NCI-H2029 treated with DMSO at 0.1 percent for 48 hours (cell line): ENCODE results near the gene EHD4.

ENCODE experiments used
- DNase-seq: peaks from one replicate; lab custom pipeline; 2025; lab: John Stamatoyannopoulos, UW

Gene EHD4

DNA sequence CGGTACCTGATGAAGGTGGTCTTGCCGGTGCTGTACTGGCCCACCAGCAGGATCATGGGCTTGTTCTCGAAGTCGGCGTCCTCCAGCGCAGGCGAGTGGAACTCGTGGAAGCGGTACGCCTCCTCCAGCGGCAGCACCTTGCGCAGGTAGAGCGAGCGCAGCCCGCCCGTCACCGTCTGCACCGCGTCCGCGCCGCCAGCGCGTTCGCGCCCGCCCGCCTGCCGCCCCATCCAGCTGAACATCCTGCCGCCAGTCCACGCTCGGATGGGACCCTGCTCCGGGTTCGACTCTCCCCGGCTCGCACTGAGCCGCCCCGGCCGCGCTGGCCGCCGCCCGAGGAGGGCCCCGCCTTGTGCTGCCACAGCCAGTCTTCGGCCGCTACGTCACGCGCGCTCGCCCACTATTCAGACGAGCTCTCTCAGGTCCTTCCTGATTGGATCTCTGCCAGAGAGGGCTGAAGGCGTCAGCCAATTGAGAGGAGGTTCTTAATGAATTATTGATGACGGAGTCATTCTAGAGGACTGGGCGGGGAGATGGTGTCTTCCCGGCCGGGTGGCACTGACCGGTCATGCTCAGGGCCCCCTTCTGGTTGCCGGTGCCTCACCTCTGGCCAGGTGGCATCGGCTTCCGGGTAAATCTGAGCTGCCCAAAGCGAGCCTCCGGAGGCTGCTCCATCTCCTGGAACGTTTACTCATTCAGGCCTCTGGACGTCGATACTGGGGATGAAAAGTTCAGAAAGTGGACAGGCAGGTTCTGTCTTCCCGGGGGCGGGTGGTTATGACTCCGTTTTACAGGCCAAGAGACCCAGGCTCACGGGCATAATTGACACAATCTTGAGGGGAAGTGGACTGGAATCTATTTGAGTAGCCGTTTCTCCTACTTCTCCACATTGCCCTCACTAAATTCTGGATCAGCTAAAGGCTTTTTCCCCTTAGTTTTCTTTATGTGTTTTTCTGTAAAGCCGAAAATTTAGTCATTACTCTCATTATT lies at the start of gene EHD4:
TSS of gene EHD4 (minus strand) at position 305 of the 990 bp plus-strand sequence. CDS start at position 242, 63 bp downstream.
- peak; percentile 86 for DNase-seq

DNA sequence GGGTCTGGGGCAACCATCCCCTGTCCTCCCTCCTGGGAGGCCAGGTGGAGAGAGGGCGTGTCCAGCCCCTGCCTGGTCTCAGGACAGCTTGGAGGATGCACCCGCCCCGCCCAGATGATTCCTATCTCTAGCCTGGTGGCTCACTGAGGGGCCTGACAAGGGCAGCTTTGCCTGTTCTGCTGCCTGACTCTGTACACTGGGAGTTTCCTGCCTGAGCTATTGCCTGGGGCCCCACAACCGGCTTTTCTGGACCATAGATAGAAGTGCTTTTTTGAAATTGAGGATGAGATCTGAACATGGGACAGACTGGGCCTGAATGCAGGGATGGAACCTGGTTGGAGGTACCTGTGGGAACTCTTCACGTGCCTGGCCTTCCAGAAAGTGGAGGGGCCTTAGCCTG lies 49.2 kb upstream of the EHD4 start:
- DNase-seq, result no peak

DNA sequence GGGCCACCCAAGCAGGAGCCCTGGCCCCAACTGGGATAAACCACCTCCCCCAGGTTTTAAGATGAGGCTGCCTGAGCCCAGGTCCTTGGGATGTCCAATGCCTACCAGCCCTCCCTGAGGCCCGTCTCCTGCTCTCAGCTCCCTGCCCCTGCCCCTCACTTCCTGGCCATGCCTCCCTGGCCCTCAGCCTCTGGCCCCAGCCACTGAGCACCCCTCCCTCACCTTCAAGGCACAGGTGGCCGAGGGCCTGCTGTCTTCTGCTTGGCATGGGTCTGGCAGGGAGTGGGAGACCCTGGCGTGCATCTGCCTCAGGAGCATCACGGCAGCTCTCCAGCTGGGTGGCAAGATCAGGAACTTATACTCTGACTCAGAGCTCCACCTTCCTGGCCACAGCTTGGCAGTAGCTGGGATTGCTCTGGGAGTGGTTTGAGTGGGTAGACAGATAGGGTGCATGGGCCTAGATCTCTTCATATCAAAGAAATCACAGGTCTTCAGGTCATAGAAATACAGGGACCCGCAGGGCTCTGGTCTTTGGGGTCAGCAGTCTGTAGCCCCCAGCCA lies 48.4 kb upstream of the EHD4 start, which contains the start of gene PLA2G4E:
TSS of gene PLA2G4E (minus strand) at position 330 of the 561 bp plus-strand sequence. CDS start at position 318, 12 bp downstream.
- DNase-seq, result no peak

DNA sequence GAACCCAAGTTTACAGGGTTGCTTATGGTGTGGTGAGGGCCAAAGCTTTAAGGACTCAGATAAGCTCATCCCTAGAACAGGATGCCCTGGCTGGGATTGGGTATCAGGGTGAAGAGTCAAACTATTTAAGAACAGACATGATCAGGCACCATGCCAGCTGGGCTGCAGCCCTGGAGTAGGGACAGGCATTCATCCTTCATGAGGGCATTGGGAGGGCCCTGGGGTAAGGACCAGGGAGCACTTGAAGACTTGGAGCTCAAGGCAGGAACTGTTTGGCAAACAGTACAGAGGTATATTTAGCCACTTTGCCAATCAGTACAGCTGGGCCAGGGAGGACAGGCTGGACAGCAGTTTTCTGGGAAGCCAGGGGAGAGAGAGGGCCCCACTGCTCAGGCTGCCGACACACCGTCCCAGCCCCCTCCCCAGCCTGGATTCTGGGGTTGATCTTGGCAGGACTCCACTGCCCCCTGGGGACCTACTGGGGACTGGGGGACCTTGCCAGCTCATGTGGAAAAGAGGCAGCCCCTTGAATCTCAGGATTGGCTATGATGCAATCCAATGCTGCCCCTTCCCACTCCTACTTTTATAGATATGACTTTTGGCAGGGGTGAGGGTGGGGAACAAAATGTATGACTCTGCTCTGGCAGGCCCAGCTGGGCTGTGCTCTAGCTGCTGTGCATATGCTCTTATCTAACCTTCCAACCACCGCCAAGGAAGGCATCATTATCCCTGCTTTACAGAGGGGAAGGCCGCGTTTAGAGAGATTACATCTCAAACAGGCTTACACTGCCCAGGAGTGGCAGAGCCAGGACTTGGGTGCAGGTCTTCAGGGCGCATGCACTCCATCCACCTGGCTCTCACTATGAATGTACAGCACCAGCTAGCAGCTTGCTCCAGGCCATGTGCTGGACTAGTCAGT lies 46.2 kb upstream of the EHD4 start:
- no peak for DNase-seq

DNA sequence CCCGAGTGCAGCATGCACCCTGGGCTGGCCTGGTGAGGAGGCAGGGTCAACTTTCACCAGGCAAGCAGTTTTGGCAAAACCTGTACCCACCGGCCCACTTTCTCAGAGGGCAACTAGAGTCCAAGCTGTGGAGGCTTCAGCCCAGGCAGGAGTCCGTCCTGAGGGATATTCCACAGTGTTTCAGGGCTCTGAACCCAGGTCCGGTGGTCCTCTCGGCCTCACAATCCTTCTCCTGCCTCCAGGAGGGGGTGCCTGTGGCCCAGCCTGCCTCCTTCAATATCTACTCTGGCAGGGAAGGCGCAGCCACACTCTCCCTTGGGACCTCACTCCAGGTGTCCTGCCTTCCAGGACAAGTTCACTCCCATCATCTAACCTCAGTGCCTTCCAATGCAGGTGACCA lies 44.6 kb upstream of the EHD4 start:
- DNase-seq, result no peak

DNA sequence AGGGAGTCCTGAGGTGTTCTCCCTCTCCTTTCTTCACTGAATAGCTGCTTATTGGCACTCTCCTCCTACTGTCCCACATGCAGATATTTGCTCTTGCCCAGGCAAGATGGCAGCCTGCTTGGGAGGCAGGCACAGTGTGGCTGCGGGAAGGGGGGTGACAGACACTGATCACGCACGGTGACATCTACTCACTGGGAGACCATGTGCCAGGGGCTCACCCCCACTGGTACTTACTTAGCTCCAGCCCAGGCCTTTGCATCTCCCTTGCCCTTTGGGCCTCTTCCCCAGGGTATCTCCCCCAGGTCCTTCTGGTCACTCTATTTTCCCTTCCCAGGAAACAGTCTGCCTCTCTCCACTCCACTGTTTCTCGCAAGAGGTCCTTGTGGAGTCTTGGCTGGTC lies 42.0 kb upstream of the EHD4 start:
- DNase-seq, result no peak

DNA sequence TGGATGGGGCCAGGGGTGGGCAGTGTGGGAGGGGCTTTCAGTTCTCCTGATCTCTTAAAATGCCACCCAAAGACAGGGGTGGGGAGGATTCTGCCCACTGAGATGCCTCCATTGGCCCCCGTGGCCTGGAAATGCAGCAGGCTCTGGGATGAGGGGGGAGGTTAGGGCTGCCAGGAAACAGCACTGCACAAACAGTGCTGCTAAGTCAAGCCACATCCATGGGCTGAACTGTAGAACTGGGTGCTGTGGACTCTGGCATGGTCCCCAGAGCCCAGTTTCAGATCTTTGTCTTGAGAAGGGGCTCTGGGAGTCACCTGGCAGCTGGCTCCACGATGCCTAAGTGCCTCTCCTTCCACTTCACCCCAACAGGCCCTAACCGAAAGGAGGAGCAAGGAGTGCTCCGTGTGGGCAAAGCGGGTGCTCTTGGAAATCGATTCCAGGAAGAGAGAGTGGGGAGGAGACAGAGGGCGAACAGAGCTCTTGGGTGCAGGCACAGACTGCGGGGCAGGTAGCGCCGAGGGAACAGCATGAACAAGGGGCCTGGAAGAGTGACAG lies 40.6 kb upstream of the EHD4 start:
- DNase-seq, result no peak

DNA sequence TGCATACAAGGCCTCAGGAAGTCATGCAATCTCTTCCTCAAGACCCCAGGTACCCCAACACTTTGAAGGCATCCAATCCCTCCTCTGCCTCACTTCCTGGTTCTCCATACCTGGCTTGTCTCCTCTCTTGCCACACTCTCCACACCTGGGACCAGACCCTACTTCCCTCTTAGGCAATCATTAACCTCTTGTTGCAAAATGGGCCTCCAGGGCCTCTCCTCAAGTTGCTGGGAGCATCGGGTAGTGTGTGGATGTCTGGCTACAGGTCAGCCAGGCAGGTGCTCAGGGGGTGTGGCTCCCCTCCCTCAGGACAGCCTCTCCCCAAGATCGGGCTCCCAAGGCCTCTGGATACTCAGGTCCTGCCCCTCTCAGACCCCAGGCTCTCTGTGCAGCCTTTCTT lies 39.9 kb upstream of the EHD4 start:
- DNase-seq, result no peak

DNA sequence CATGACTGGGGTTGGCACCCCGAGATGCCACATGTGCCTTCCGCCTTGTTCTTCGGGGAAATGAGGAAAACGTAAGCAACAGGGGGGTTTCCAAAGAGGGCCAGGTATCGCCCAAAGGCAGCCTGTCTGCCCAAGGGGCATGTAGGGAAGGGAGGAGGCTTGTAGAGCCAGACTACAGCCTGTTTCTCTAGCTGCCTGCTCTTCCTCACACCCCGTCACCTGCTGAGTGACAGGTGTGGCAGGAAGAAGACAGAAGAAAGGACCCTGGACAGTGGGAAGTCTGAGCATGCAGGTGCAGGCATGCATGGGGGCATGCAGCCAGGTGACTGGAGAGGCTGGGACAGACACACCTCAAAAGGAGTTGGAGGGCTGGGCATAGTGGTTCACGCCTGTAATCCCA lies 38.7 kb upstream of the EHD4 start:
- no peak for DNase-seq

DNA sequence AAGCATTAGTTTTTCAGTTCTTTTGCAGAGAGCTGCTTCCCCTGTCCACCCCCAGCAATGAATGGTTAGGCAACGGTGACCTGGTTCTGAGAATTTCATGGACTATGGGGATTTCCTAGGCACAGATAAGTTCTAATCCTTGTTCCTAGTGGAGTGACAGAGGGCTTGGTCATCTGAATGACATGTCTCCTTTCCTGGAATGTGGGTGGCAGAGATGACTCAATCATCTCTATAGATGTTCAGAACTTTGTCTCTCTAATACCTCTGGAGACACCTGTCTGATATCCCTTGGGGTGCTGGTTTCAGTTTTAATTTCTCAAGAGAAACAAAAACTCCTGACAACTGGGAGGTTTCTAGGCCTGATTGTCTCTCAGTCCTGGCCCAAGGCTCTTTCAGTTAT lies 38.1 kb upstream of the EHD4 start:
- DNase-seq, result no peak

DNA sequence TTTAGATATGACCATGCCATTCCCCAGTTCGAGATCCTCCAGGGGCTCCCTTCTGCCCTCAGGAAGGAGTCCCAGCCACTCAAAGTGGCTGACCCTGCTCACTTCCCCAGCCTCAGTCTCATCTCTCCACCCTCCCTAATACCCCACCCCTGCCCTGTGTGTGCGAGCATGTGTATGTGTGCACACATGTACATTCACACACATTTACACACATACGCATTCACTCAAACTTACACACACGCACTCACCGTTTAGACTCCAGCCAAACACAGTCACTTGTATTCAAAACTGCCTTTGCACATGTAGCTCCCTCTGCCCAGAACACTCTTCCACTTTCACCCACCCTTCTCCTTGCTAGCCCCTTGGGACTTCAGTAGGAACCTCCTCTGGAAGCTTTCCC lies 37.1 kb upstream of the EHD4 start:
- DNase-seq, result no peak

DNA sequence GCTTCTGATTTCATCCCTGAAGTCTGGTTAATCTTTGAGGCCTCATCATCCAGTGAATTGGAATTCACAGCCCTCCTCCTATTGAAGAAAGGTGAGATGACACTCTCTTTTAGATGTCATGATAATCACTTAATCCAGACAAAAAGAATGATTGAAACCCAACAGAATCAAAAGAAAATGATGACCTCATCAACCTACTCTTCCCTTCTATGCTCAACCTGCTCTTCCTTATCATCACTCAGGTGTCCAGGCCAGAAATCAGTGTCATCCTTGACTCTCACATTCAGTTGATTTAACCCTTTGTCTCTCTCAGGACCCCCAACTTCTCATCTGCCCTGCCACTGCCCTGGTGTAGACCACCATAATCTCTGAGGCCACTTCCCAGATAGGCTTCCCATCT lies 36.7 kb upstream of the EHD4 start:
- no peak for DNase-seq

DNA sequence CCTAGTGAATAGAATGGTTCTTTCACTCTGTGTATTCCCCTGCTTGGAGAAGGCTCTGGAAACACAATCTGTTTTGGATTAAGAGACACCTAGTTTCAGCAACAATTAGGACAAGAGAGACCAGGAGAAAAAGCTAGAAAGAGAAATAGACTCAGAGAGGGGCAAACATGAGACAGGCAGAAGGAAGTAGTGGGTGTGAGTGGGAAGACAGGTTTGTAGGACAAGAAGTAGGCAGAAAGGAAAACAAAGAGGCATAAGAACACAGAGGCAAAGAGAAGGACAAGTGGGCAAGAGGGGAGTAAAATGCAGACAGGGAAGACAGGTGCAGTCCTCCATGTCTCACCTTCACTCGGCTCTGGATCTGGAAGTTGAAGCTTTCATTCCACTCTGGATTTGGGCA lies 35.0 kb upstream of the EHD4 start:
- no peak for DNase-seq

DNA sequence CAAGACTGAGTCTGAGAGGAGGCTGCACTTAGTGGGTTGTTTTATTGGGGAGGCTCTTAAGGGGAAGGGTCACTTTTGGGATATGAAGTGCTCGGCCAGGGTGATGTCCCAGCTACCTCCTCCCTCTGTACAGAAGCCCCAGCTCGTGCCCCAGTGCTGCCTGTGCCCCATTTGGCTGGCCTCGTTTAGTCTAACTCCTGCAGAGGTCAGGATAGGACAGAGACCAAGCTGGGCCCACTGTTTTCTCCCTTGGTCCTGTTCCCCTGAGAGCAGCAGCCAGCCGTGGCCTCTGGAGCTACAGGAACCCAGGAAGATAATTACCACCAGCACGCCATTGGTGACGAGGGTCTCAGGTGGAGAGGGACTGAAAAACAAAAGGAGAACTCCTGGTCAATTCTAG lies 30.0 kb upstream of the EHD4 start:
- no peak for DNase-seq

DNA sequence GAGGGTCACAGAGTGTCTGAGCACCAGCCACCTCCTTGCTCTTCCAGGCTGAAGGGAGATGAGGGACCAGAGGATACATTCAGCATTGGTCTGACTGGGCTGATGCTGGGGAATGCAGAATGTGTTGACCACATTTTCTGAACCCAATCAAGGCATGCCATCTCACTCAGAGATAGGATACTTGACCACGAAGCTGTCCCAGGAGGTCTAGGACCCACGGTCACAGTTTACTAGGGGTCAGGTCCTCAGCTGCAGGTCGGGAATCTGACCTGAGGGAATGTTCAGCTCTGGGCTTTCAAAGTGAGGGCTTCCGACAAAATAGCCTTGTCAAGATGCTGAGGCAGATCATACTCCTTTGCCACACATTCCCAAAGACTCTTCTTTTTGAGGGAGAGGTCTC lies 28.9 kb upstream of the EHD4 start:
- no peak for DNase-seq

DNA sequence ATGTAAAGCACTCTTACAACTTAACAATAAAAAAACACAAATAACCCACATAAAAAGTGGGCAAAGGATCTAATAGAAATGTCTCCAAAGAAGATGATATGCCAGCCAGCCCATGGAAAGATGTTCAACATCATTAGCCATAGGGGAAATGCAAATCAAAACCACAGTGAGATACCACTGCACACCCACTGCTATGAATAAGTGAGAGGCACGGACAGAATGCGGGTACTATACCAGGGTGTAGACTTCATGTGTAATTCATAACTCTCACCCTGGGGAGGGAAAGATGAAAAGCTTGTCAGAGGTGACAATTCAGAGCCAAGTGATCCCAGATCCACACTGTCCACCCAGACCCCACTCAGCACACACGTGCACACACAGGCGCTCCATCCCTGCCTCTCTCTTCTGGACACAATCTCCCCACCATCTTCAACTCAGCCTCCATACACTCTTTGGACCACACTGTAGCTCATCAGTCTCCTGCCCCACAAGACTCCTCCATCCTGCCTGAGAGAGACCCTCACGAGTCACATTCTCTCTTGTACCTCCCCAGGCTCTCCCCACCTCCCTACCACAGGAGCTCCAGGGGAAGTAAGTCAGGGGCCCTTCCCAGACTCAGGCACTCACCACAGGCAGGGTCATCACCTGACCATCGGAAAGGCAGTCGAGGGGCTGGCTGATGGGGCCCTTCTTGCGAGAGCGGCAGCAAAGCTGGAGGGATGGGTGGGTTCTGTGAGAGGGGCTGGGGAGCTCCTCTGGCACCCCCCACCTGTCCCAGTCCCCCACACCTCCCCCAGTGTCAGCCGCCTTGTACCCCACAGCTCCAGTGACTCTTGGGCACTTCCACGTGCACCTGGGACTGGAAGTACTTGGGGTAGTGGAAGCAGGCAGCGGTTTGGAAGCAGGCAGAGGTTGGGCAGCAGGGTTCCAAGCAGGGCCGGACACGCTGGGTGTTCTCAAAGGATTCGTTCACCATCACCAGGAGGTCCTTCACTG lies 27.2 kb upstream of the EHD4 start:
- no peak for DNase-seq

DNA sequence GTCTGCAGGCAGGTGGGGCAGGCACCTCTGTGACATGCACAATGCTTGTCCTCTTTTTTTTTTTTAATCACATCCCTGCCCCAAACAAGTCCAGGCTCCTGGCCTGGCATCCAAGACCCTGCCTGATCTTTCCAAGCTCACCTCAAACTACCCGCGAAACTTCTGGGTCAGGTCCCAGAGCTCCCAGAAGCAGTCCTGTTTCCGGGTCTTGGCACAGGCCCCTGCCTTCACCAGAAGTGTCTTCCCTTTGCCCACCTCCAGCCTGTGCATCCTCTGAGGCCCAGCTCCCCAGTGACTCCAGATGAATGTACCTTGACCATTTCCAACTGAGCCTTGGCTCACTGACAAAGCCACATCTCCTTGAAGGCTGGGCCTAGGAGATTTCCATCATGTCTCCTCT lies 25.5 kb upstream of the EHD4 start:
- DNase-seq, result no peak

DNA sequence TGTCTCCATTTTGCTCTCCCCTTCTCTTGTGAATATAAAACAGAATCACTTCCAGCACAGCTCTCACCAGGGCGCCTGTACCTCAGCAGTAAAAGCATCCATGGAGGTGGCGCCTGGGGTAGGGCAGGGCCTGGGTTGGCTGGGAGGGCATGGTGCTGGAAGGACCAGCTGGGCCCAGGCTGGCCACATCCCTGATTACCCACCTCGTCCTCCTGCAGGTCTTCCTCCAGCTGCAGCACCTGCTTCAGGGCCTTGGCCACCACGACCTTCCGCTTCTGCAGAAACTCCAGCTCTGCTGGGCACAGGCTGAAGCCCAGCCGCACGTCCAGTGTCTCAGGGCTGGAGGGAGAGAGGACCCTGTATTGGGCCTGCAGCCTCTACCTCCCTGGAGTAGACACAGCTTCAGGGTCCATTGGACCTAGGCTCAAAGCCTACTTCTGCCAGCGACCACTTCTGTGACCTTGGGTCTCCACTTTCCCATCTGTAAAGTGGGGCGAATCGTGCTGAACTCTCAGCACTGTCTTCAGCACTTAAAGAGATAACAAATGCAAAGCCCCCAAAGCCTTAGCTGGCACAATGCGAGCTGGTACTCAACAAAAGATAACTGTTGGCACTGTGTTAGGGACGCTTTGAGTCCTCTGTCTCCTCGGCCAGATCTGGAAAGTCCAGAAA lies 24.7 kb upstream of the EHD4 start:
- no peak for DNase-seq

DNA sequence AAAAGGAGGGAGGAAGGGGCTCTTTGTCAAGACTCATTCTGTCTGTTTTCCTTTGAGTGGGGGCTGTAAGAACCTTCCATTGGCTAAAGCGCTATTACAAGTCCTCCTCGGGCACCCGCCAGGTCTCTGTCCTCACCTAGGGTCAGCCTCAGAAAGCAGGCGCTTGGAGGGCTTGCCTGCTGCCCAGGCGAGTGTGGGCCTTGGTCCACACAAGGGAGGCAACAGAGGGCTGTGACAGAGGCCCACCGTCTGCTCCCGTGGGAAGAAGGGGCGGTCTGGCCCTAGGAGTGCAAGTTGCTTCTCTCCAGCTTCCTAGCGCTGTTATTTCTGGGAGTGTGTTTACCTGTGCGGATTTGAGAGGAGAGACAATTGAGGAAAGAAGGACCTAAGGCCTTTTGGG lies 24.0 kb upstream of the EHD4 start:
- DNase-seq, result no peak

DNA sequence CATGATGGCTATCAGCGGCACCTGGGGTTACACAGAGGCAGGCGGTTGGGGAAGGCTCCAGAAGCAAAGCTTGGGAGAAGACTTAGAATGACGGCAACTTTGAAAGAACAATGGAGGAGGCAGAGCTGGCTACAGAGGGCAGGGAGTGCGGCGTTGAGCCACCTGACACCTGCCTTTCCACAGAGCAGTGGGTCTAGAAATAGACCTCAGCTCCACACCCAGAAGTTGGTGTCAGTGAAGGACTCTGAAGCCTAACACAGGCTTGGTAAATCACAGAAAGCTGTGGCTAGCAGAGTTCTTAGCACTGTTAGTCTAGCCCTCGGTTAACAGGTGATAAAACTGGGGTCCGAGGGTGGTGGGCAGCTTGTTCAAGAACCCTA lies 23.1 kb upstream of the EHD4 start:
- no peak for DNase-seq
